GM11168 (cell line): ENCODE results near the gene SPRYD7.
"Not testable (repeated sequence)": the region's sequence is repeated elsewhere in the genome, so short reads cannot be mapped to it uniquely, and the experiment has no call there.

Experiments
- in situ Hi-C: fragments of 300-500 bp; cut with MboI; formaldehyde crosslinking; loops from one replicate; pipeline ENCODE4 v1.12.0; 2022; ENCODE audit warnings: low sequenced_read_pairs; ENCODE audit not compliant: unreplicated experiment

The SPRYD7 gene

GRCh38 chr13:49936075-49936967 is at the start of gene SPRYD7:
Gene SPRYD7, minus strand, starts transcription at chr13:49936340. Its CDS starts 105 bp downstream, at chr13:49936235.
- in situ Hi-C loops = no loop called here

GRCh38 chr13:49985129-49985528 is 49.0 kb upstream of the SPRYD7 start:
- in situ Hi-C loops = loop anchor here (25.0 kb wide), 2 partner anchors 377 to 1077 kb away; no protein-coding TSS in a partner anchor

GRCh38 chr13:49980266-49980665 is 44.1 kb upstream of the SPRYD7 start:
- in situ Hi-C loops = loop anchor here (25.0 kb wide), 2 partner anchors 382 to 1082 kb away; no protein-coding TSS in a partner anchor

GRCh38 chr13:49977992-49978391 is 41.9 kb upstream of the SPRYD7 start:
- in situ Hi-C loops = loop anchor here (10.0 to 25.0 kb wide), 3 partner anchors 384 to 1084 kb away; no protein-coding TSS in a partner anchor

GRCh38 chr13:49976314-49977258 is 40.4 kb upstream of the SPRYD7 start:
- in situ Hi-C loops = loop anchor here (10.0 to 25.0 kb wide), 3 partner anchors 386 to 1086 kb away; no protein-coding TSS in a partner anchor

- in situ Hi-C loops = loop anchor here (10.0 to 25.0 kb wide), 3 partner anchors 386 to 1086 kb away; no protein-coding TSS in a partner anchor
Observed at GRCh38 chr13:49975826-49976225, 39.7 kb upstream of the SPRYD7 start.

GRCh38 chr13:49972709-49973108 is 36.6 kb upstream of the SPRYD7 start:
- in situ Hi-C loops = loop anchor here (10.0 kb wide), 1 partner anchor 832 kb away; no protein-coding TSS in a partner anchor

- in situ Hi-C loops = loop anchor here (10.0 kb wide), 1 partner anchor 567 kb away; no protein-coding TSS in a partner anchor
Observed at GRCh38 chr13:49967456-49967855, 31.3 kb upstream of the SPRYD7 start.

- in situ Hi-C loops = no loop called here
Observed at GRCh38 chr13:49958321-49958720, 22.2 kb upstream of the SPRYD7 start.

GRCh38 chr13:49956131-49956530 is 20.0 kb upstream of the SPRYD7 start:
- in situ Hi-C loops = no loop called here

- in situ Hi-C loops = no loop called here
Observed at GRCh38 chr13:49954674-49955455, 18.7 kb upstream of the SPRYD7 start.

- in situ Hi-C loops = no loop called here
Observed at GRCh38 chr13:49953560-49953959, 17.4 kb upstream of the SPRYD7 start.

GRCh38 chr13:49951754-49952535 is 15.8 kb upstream of the SPRYD7 start:
- in situ Hi-C loops = no loop called here

GRCh38 chr13:49948777-49949270 is 12.7 kb upstream of the SPRYD7 start:
- in situ Hi-C loops = not testable (repeated sequence)

GRCh38 chr13:49939321-49939720 is 3.2 kb upstream of the SPRYD7 start:
- in situ Hi-C loops = no loop called here

GRCh38 chr13:49938921-49939320 is 2.8 kb upstream of the SPRYD7 start:
- in situ Hi-C loops = no loop called here

- in situ Hi-C loops = no loop called here
Observed at GRCh38 chr13:49938314-49938713, 2.2 kb upstream of the SPRYD7 start.

GRCh38 chr13:49936968-49937273 is 781 bp upstream of the SPRYD7 start:
- in situ Hi-C loops = no loop called here
